AG04449 (cell line): ENCODE results near the gene POLA2.

Experiments used
- CTCF ChIA-PET: fragments of 350-600 bp; formaldehyde crosslinking; extraction: SDS; loops from one replicate; lab custom pipeline; 2021; ENCODE audit warnings: antibody characterized with exemption; lab: Yijun Ruan, JAX
- POLR2A ChIA-PET: fragments of 400-600, 350-600 bp; formaldehyde crosslinking; extraction: SDS; loops from one replicate; lab custom pipeline; 2020; ENCODE audit warnings: antibody characterized with exemption, inconsistent platforms; lab: Yijun Ruan, JAX
- DNase-seq: peaks from one replicate; pipeline ENCODE4 v3.0.0-alpha.2; 2010; ENCODE audit warnings: low read depth, low spot score
- H3K4me3 ChIP-seq: 2 replicates; pipeline ENCODE4 v1.5.1; 2011; ENCODE audit warnings: low read depth, mild to moderate bottlenecking, control low read depth, low read length
- TF ChIP-seq, protein P1 (sequence below): IDR thresholded peaks from one replicate; pipeline ENCODE4 v1.5.1; 2011; ENCODE audit warnings: mild to moderate bottlenecking, moderate library complexity, low read length, control low read depth, inconsistent platforms; ENCODE audit not compliant: insufficient read depth; ENCODE audit errors: missing control alignments

Gene POLA2

DNA sequence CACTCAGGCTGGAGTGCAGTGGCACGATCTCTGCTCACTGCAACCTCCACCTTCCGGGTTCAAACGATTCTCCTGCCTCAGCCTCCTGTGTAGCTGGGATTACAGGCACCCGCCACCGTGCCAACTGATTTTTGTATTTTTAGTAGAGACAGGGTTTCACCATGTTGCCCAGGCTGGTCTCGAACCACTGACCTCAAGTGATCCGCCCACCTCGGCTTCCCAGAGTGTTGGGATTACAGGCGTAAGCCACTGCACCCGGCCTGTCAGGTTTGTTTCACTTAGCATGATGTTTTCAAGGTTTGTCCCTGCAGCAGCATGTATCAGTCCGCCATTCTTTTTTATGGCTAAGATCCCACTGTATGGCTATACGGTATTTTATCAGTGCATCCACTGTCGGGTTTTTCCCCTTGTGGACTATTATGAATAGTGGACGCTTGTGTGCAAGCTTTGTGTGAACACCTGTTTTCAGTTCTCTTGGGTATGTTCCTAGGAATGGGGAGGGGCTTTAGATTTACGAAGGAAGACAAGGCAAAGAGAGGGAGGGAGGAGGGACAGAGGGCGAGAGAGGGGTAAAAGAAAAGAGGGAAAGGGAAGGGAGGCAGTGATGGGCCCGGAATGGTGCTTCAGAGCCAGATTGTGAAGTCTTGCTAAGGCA is 39.0 kb downstream of the POLA2 start:
- ChIA-PET CTCF (interaction anchor here (52.1 kb wide), 1 partner anchor 26 kb away, joined by 1993 read pairs; the partner anchor contains the start of genes CDC42EP2 and DPF2), POLR2A (no interaction called here)
- no peak for DNase-seq
- no peak overlapping the region for H3K4me3 ChIP-seq
- TF ChIP-seq, protein P1, sequence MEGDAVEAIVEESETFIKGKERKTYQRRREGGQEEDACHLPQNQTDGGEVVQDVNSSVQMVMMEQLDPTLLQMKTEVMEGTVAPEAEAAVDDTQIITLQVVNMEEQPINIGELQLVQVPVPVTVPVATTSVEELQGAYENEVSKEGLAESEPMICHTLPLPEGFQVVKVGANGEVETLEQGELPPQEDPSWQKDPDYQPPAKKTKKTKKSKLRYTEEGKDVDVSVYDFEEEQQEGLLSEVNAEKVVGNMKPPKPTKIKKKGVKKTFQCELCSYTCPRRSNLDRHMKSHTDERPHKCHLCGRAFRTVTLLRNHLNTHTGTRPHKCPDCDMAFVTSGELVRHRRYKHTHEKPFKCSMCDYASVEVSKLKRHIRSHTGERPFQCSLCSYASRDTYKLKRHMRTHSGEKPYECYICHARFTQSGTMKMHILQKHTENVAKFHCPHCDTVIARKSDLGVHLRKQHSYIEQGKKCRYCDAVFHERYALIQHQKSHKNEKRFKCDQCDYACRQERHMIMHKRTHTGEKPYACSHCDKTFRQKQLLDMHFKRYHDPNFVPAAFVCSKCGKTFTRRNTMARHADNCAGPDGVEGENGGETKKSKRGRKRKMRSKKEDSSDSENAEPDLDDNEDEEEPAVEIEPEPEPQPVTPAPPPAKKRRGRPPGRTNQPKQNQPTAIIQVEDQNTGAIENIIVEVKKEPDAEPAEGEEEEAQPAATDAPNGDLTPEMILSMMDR = no peak

DNA sequence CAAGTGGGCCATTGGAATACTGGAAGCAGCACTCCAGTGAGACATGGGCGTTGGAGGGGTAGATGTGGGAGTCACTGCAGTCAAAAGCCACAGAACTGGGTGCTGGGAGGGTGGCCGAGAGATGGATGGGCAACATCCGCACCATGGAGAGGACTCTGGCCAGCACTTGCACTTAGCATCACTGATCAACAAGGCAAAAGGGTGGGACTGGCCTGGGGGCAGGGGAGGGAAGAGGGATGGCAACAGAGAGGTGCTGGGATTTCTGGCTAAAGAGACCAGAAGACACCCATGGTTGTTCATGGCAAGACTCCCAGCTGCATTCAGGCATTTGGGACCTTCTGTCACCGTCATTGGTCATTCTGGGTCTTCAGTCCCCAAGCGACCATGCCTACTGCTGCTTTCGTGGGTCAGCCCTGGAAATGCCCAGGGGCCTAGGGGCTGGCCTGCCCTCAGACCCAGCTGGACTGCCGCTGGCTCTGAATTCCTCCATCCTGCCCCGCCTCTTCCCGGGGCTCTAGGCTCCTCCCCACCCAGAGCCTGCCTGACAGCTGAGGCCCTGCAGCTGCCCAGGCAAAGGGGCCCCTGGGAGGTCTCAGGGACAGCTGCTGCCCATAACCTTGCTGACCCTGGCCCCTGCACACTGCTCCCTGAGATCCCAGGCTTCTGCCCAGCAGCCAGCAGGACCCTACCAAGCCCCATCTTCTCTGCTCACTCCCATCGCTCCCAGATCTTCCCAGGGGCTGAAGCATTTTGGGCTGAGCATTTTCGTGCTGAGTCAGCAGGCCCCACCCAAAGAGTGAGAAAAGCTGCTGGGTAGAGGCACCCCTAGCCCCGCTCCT is 39.9 kb downstream of the POLA2 start:
- H3K4me3 ChIP-seq = no peak overlapping the region
- TF ChIP-seq, protein P1 = no peak
- ChIA-PET CTCF (interaction anchor here (1.2 to 52.1 kb wide), 2 partner anchors 12 to 25 kb away, joined by 3 to 1993 read pairs; partner anchors contain the start of genes CDC42EP2 and DPF2), POLR2A (interaction anchor here (1.0 kb wide), 1 partner anchor 9 kb away, joined by 4 read pairs; no protein-coding TSS in a partner anchor)
- no peak for DNase-seq

DNA sequence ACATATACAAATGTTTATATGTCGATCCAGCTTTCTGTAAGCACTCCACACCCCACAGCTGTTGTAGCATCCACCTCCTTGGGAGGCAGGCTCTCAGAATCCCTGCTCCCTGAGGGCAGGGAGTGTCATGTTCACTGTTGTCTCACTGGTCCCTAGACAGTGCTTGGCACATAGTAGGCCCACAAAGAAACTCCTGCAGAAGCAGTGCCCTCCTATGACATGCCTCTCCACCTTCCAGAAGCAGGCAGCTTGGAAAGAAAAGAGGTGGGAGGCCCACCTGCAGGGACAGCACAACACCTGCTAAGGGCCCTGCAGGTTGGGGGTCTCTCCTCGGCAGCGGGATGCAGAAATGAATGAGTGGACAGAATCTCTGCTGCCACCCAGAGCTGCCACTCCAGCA is 41.8 kb downstream of the POLA2 start:
- CTCF ChIA-PET = interaction anchor here (52.1 kb wide), 1 partner anchor 24 kb away, joined by 1993 read pairs; the partner anchor contains the start of genes CDC42EP2 and DPF2

DNA sequence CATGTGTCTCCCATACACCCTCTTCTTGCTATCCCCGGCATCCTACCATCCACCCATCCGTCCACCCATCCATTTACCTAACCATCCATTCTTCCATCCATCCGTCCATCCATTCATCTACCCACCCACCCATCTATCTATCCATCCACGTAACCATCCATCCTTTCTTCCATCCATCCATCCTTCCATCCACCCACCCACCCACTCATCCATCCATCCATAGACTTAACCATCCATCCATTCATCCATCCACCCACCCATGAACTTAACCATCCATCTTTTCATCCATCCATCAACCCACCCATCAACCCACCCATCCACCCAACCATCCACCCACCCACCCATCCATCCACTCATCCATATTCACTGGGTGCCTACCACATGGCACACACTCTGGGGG is 42.3 kb downstream of the POLA2 start:
- CTCF ChIA-PET = interaction anchor here (52.1 kb wide), 1 partner anchor 23 kb away, joined by 1993 read pairs; the partner anchor contains the start of genes CDC42EP2 and DPF2
- POLR2A ChIA-PET = no interaction called here

More for the DNA sequence above, 41.8 kb downstream of the POLA2 start:
- POLR2A ChIA-PET = interaction anchor here (1.1 kb wide), 1 partner anchor 11 kb away, joined by 4 read pairs; no protein-coding TSS in a partner anchor
- TF ChIP-seq, protein P1 = no peak
- DNase-seq = no peak
- no peak overlapping the region for H3K4me3 ChIP-seq

DNA sequence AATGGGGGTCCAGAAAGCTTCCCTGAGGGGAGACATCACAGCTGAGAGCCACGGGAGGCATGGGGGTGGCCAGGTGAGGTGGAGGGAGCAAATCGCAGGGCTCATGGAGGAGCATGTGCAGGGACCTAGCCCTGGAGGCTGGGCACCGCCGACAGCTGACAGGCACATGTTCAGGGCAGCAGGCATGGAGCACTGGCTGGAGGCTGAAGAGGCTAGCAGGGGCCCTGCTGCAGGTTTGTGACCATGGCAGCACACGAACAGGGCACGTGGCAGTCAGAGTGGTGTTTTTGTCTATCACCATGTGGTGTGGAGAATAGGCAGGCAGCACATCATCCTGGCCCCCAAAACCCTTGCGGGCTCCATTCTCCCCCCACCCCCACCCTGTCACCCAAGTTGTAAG is 42.9 kb downstream of the POLA2 start:
- POLR2A ChIA-PET = no interaction called here
- TF ChIP-seq, protein P1 = no peak
- CTCF ChIA-PET = interaction anchor here (52.1 kb wide), 1 partner anchor 23 kb away, joined by 1993 read pairs; the partner anchor contains the start of genes CDC42EP2 and DPF2
- no peak overlapping the region for H3K4me3 ChIP-seq
- no peak for DNase-seq

More for the DNA sequence above, 42.3 kb downstream of the POLA2 start:
- TF ChIP-seq, protein P1 = no peak
- H3K4me3 ChIP-seq = no peak overlapping the region
- no peak for DNase-seq
